Peyer's patch (tissue), 4 donors: ENCODE measurements around the gene RASL10B. TPM values are rescaled to one million over a fixed set of nuclear protein-coding genes. Genes with fewer than 3 reads are reported as not detected.
A peak's percentile ranks its signal among the peaks of the same experiment; 100 is the strongest.

ENCODE experiments used
- DNase-seq, 3 donors: peaks; one replicate each; pipeline ENCODE4 v3.0.0-alpha.2; 2017 to 2019
- H3K27ac ChIP-seq, 4 donors: fragments of 200-600 bp; sonication (generic); one replicate each; pipeline ENCODE4 v1.5.1; 2016 to 2019
- H3K27me3 ChIP-seq, 2 donors: fragments of 200-600 bp; sonication (generic); one replicate each; pipeline ENCODE4 v1.5.1; 2019
- H3K36me3 ChIP-seq, 3 donors: fragments of 200-600 bp; sonication (generic); one replicate each; pipeline ENCODE4 v1.5.1; 2016 to 2019
- H3K4me1 ChIP-seq, 4 donors: fragments of 200-600 bp; sonication (generic); one replicate each; pipeline ENCODE4 v1.5.1; 2016 to 2019
- H3K4me3 ChIP-seq, 4 donors: fragments of 200-600 bp; sonication (generic); 1 replicate in 3 of 4; 2 replicates in 1 of 4; pipeline ENCODE4 v1.5.1; 2016 to 2019; ENCODE audit warnings: mild to moderate bottlenecking in 1 of 4
- H3K9me3 ChIP-seq, 4 donors: fragments of 200-600 bp; sonication (generic); one replicate each; pipeline ENCODE4 v1.5.1; 2016 to 2019; ENCODE audit warnings: mild to moderate bottlenecking in 1 of 4
- CTCF ChIP-seq, 6 experiments: fragments of 450-650 bp in 4 of 6; fragments of 200-600 bp in 2 of 6; sonication (generic) in 1 of 6; IDR thresholded peaks; one replicate each; pipeline ENCODE4 v1.5.1; 2017 to 2019; ENCODE audit warnings: antibody characterized with exemption in 6 of 6, mild to moderate bottlenecking in 3 of 6, moderate library complexity in 1 of 6
- POLR2A ChIP-seq, 2 donors: fragments of 450-650 bp; IDR thresholded peaks; one replicate each; pipeline ENCODE4 v1.5.1; 2017; ENCODE audit warnings: antibody characterized with exemption in 2 of 2, mild to moderate bottlenecking in 2 of 2, moderate library complexity in 2 of 2
- total RNA-seq, 4 donors: library from RNA; depleted of rRNA; stranded (reverse); fragments of >200 nt; gene quantifications; one replicate each; pipeline ENCODE4 v1.1.0, GENCODE V29; 2016

The RASL10B gene
- total RNA-seq, 4 donors from 2014 or later, result 1.1 TPM; not detected in 2

- TF ChIP-seq CTCF (IDR thresholded peaks at IDR 0.05), result no peak
- TF ChIP-seq POLR2A (IDR thresholded peaks at IDR 0.05), result no peak
- no peaks in the 10 kb centered on the region for H3K27me3 ChIP-seq
- H3K4me1 ChIP-seq, result no peaks in the 10 kb centered on the region
- H3K9me3 ChIP-seq, result no peaks in the 10 kb centered on the region
- H3K36me3 ChIP-seq, result peaks cover 0 to 56% (median 0%) of the 10 kb centered on the region in 3 donors
- DNase-seq, result no peak
- H3K27ac ChIP-seq, result no peak overlapping the region
- H3K4me3 ChIP-seq, result no peak overlapping the region
Measured at GRCh38 chr17:35713069-35713728, 18.2 kb upstream of the RASL10B start.

DNA sequence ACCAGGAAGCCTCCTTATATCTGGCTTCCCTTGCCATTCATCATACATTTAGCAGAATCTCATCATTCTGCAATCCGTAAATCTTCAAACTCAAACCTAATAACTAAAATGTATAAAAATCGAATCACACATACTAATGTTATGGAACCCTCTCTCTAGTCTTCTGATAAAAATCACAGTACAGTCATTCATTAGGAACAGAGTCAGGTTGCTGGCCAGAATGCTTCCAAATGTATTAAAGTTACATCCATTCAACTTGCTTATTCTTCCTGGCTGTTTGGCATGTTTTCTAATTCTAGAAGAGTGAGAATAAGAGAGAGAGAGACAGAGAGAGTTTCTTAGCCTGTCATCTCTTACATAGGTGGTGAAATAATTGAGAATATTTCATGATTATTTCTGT is 16.5 kb upstream of the RASL10B start:
- Histone ChIP-seq H3K4me3 (no peak overlapping the region), H3K4me1 (no peaks in the 10 kb centered on the region), H3K27me3 (no peaks in the 10 kb centered on the region), H3K27ac (no peak overlapping the region), H3K36me3 (peaks cover 0 to 62% (median 0%) of the 10 kb centered on the region in 3 donors), H3K9me3 (no peaks in the 10 kb centered on the region)
- TF ChIP-seq CTCF (IDR thresholded peaks at IDR 0.05) (no peak), POLR2A (IDR thresholded peaks at IDR 0.05) (no peak)
- no peak for DNase-seq

GRCh38 chr17:35715416-35715815 is 16.0 kb upstream of the RASL10B start:
- Histone ChIP-seq H3K4me1 (no peaks in the 10 kb centered on the region), H3K4me3 (no peak overlapping the region), H3K27ac (no peak overlapping the region), H3K27me3 (no peaks in the 10 kb centered on the region), H3K36me3 (peaks cover 0 to 60% (median 0%) of the 10 kb centered on the region in 3 donors), H3K9me3 (no peaks in the 10 kb centered on the region)
- DNase-seq, result no peak
- no peak for TF ChIP-seq CTCF (IDR thresholded peaks at IDR 0.05)
- no peak for TF ChIP-seq POLR2A (IDR thresholded peaks at IDR 0.05)

- no peak overlapping the region for H3K4me3 ChIP-seq
- DNase-seq, result no peak
- TF ChIP-seq POLR2A (IDR thresholded peaks at IDR 0.05) (no peak), CTCF (IDR thresholded peaks at IDR 0.05) (no peak)
- no peaks in the 10 kb centered on the region for H3K9me3 ChIP-seq
- no peaks in the 10 kb centered on the region for H3K4me1 ChIP-seq
- peaks cover 0 to 52% (median 0%) of the 10 kb centered on the region in 3 donors for H3K36me3 ChIP-seq
- no peaks in the 10 kb centered on the region for H3K27me3 ChIP-seq
- no peak overlapping the region for H3K27ac ChIP-seq
Measured at GRCh38 chr17:35716173-35716572, 15.3 kb upstream of the RASL10B start.

DNA sequence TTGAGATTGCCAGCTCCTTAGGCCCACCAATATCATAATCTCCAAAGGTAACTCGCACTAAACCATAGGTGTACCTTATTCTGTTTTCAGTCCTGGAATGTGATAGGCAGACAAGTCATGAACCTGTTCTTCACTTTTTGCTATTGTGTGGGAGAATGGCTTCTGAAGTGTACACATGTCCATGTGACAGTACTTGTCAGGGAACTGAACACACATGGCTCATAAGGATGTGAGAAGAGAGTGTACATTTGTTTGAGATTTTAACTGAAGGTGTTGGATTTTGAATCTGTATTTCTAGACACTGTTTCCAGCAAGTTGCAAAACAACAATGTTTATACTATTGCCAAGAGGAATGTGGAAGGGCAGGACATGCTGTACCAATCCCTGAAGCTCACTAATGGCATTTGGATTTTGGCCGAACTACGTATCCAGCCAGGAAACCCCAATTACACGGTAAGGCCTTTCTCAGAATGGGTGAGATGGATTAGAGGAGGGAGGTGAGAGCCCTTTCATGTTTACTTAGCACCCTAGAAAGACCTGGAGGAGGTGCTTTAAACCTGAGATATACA is 14.5 kb upstream of the RASL10B start:
- H3K4me3 ChIP-seq, result no peak overlapping the region
- no peak for DNase-seq
- no peaks in the 10 kb centered on the region for H3K27me3 ChIP-seq
- H3K9me3 ChIP-seq, result no peaks in the 10 kb centered on the region
- H3K27ac ChIP-seq, result peak overlapping the region in 1 of 4 donors; percentile 22
- H3K4me1 ChIP-seq, result no peaks in the 10 kb centered on the region
- TF ChIP-seq POLR2A (IDR thresholded peaks at IDR 0.05), result no peak
- TF ChIP-seq CTCF (IDR thresholded peaks at IDR 0.05), result no peak
- peaks cover 0 to 54% (median 0%) of the 10 kb centered on the region in 3 donors for H3K36me3 ChIP-seq
